B cell (primary cell): Measurements from ENCODE around the gene ETV3L. TPM values are rescaled to one million over a fixed set of nuclear protein-coding genes. Genes with fewer than 3 reads are reported as not detected.

Source experiments
- ATAC-seq: fragments of 200-7000 bp; cut with Tn5 transposase; one replicate; pipeline ENCODE4 v1.10.0; 2021; ENCODE audit warnings: low read depth, mild to moderate bottlenecking, moderate number of reproducible peaks, moderate library complexity
- CTCF ChIA-PET: fragments of 350-600 bp; sonication (Branson Sonifier 250); formaldehyde crosslinking; loops from one replicate; lab custom pipeline; 2021; ENCODE audit warnings: antibody characterized with exemption, inconsistent platforms; lab: Charles Lee
- POLR2A ChIA-PET: fragments of 350-600 bp; sonication (Branson Sonifier 250); formaldehyde crosslinking; loops from one replicate; lab custom pipeline; 2021; ENCODE audit warnings: antibody characterized with exemption; lab: Charles Lee
- DNase-seq: peaks from one replicate; pipeline ENCODE4 v3.0.0; 2013
- H2AFZ ChIP-seq: 2 replicates; pipeline ENCODE4 v1.6.1; 2012; ENCODE audit warnings: mild to moderate bottlenecking, low read depth, low read length; ENCODE audit not compliant: insufficient read depth, poor library complexity, severe bottlenecking
- H3K27ac ChIP-seq, 2 donors: 1 replicate in 1 of 2; 2 replicates in 1 of 2; pipeline ENCODE4 v1.5.1; 2012 to 2013; ENCODE audit warnings: low read length in 2 of 2, mild to moderate bottlenecking in 2 of 2, moderate library complexity in 1 of 2
- H3K27me3 ChIP-seq, 4 experiments: fragments of 200-600 bp in 1 of 4; sonication (generic) in 1 of 4; replicated peaks in 1 of 4; 1 replicate in 2 of 4; 2 replicates in 2 of 4; pipeline versions ENCODE4 v1.6.1 to v1.7.0; 2013 to 2016; ENCODE audit warnings: low read length in 3 of 4, mild to moderate bottlenecking in 2 of 4, mixed read lengths in 1 of 4, moderate library complexity in 1 of 4; ENCODE audit not compliant: insufficient read depth in 4 of 4, control insufficient read depth in 3 of 4; ENCODE audit errors: control extremely low read depth in 1 of 4
- H3K36me3 ChIP-seq, 2 experiments: replicated peaks in 1 of 2; 1 replicate in 1 of 2; 2 replicates in 1 of 2; pipeline versions ENCODE4 v1.6.1 to v1.7.1; 2013; ENCODE audit warnings: low read length in 1 of 2; ENCODE audit not compliant: insufficient read depth in 2 of 2, control insufficient read depth in 1 of 2; ENCODE audit errors: control extremely low read depth in 1 of 2, extremely low read depth in 1 of 2
- H3K4me1 ChIP-seq, 2 donors: fragments of 200-600 bp in 1 of 2; sonication (generic) in 1 of 2; 1 replicate in 1 of 2; 2 replicates in 1 of 2; pipeline versions ENCODE4 v1.5.1 to v1.6.1; 2013 to 2017; ENCODE audit warnings: low read length in 2 of 2; ENCODE audit not compliant: control insufficient read depth in 2 of 2, insufficient read depth in 2 of 2
- H3K4me2 ChIP-seq: replicated peaks from 2 replicates; pipeline ENCODE3; 2012; ENCODE audit warnings: mild to moderate bottlenecking, low read depth, low read length; ENCODE audit not compliant: poor library complexity, severe bottlenecking
- H3K4me3 ChIP-seq, 5 experiments: fragments of 200-600 bp in 1 of 5; sonication (generic) in 1 of 5; 1 replicate in 3 of 5; 2 replicates in 2 of 5; pipeline versions ENCODE4 v1.5.1 to v1.7.0; 2011 to 2016; ENCODE audit warnings: low read length in 4 of 5, mild to moderate bottlenecking in 4 of 5, low read depth in 2 of 5, control low read depth in 1 of 5, moderate library complexity in 1 of 5; ENCODE audit not compliant: insufficient read depth in 1 of 5; ENCODE audit errors: control extremely low read depth in 1 of 5, extremely low read depth in 1 of 5
- H3K79me2 ChIP-seq: fragments of 200-600 bp; sonication (generic); one replicate; pipeline ENCODE4 v1.6.0; 2016; ENCODE audit warnings: low read length; ENCODE audit not compliant: control insufficient read depth, insufficient read depth
- H3K9ac ChIP-seq: fragments of 200-600 bp; sonication (generic); 2 replicates; pipeline ENCODE4 v1.6.1; 2017; ENCODE audit warnings: mild to moderate bottlenecking, low read length, moderate library complexity
- H3K9me3 ChIP-seq, 3 donors: one replicate each; pipeline versions ENCODE4 v1.6.1 to v1.7.1; 2013; ENCODE audit warnings: low read length in 2 of 3; ENCODE audit not compliant: control insufficient read depth in 2 of 3, insufficient read depth in 1 of 3; ENCODE audit errors: control extremely low read depth in 1 of 3
- H4K20me1 ChIP-seq: 2 replicates; pipeline ENCODE4 v1.6.0; 2012; ENCODE audit warnings: mild to moderate bottlenecking, low read length; ENCODE audit not compliant: insufficient read depth, control insufficient read depth, poor library complexity, severe bottlenecking
- H3K27ac Mint-ChIP-seq: one replicate; pipeline ENCODE4 v1.8.0; 2021; ENCODE audit warnings: mixed read lengths
- H3K27me3 Mint-ChIP-seq: one replicate; pipeline ENCODE4 v1.8.0; 2021; ENCODE audit warnings: mixed read lengths
- H3K4me1 Mint-ChIP-seq: one replicate; pipeline ENCODE4 v1.8.0; 2021; ENCODE audit warnings: mixed read lengths
- H3K4me3 Mint-ChIP-seq: one replicate; pipeline ENCODE4 v1.8.0; 2021; ENCODE audit warnings: mixed read lengths
- H3K9me3 Mint-ChIP-seq: one replicate; pipeline ENCODE4 v1.8.0; 2022; ENCODE audit warnings: mixed read lengths; ENCODE audit not compliant: insufficient read depth
- EZH2 ChIP-seq: IDR thresholded peaks from 2 replicates; pipeline ENCODE4 v1.6.1; 2012; ENCODE audit warnings: borderline replicate concordance, low read depth, mild to moderate bottlenecking, moderate library complexity, low read length; ENCODE audit not compliant: insufficient read depth, poor library complexity, severe bottlenecking
- WGBS: methylation state at CpG from one replicate; pipeline ENCODE4 v1.1.5; 2013; ENCODE audit warnings: missing lambda C conversion rate; ENCODE audit not compliant: insufficient coverage; 5-methylcytosine and 5-hydroxymethylcytosine counted together
- intact Hi-C: fragments of 100-400 bp; cut with micrococcal nuclease; formaldehyde crosslinking; loops from one replicate; pipeline ENCODE4 v1.10.0; 2022
- polyA plus RNA-seq: library from polyadenylated mRNA; depleted of rRNA; stranded (reverse); fragments of >200 nt; gene quantifications from 2 replicates; pipeline ENCODE4 v1.2.3, GENCODE V29; 2012
- total RNA-seq, 2 donors: library from RNA; stranded (reverse); fragments of 120-200 nt in 1 of 2; gene quantifications; 1 replicate in 1 of 2; 2 replicates in 1 of 2; pipeline versions ENCODE4 v1.2.3 to v1.2.4, GENCODE V29; 2013 to 2022
- TF ChIP-seq, protein P1 (sequence below): fragments of 200-600 bp; IDR thresholded peaks from one replicate; pipeline ENCODE4 v1.8.0; 2022; ENCODE audit warnings: antibody characterized with exemption, mild to moderate bottlenecking

ETV3L gene
- total and polyA plus RNA-seq, 2 donors (not counting 1 experiment from before 2014, with no cell fraction given) = not detected

DNA sequence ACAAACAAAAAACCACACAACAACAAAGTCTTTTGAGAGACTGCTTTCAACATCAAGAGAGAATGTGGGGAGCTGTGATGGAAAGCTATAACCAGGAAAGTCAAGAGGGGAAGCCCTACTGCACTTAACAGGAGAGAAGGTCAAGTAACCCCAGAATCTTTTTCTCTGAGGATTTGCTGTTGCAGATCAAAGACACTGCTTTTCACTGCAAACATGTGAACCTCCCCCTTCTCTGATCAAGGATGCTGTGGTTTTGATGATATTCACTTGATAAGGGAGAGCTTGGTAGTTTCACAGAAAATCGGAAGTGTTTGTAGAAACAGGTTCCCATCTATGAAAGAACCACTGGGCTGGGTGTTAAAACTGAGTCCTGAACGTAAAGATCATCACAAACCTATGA lies 33.8 kb upstream of the ETV3L start:
- no peak overlapping the region for H2AFZ ChIP-seq
- peaks cover 31% of the 10 kb centered on the region for H3K79me2 ChIP-seq
- DNase-seq (no peak), ATAC-seq (no peak)
- no peaks in the 10 kb centered on the region for H3K27me3 ChIP-seq
- Mint-ChIP-seq H3K27ac (no peak overlapping the region), H3K9me3 (no peaks in the 10 kb centered on the region), H3K4me1 (peaks cover 33% of the 10 kb centered on the region), H3K4me3 (no peak overlapping the region), H3K27me3 (no peaks in the 10 kb centered on the region)
- no CpG with 5 or more reads among the region's 2 CpGs for WGBS
- ChIA-PET POLR2A (no interaction called here), CTCF (interaction anchor here (0.9 to 1.4 kb wide), 2 partner anchors 27 to 43 kb away, joined by 4 to 5 read pairs; no protein-coding TSS in a partner anchor)
- H3K4me3 ChIP-seq = no peak overlapping the region
- H3K36me3 ChIP-seq = peaks cover 26 to 57% of the 10 kb centered on the region in 2 experiments
- intact Hi-C loops = no loop called here
- TF ChIP-seq EZH2 = no peak
- TF ChIP-seq, protein P1, sequence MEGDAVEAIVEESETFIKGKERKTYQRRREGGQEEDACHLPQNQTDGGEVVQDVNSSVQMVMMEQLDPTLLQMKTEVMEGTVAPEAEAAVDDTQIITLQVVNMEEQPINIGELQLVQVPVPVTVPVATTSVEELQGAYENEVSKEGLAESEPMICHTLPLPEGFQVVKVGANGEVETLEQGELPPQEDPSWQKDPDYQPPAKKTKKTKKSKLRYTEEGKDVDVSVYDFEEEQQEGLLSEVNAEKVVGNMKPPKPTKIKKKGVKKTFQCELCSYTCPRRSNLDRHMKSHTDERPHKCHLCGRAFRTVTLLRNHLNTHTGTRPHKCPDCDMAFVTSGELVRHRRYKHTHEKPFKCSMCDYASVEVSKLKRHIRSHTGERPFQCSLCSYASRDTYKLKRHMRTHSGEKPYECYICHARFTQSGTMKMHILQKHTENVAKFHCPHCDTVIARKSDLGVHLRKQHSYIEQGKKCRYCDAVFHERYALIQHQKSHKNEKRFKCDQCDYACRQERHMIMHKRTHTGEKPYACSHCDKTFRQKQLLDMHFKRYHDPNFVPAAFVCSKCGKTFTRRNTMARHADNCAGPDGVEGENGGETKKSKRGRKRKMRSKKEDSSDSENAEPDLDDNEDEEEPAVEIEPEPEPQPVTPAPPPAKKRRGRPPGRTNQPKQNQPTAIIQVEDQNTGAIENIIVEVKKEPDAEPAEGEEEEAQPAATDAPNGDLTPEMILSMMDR = no peak
- H3K4me2 ChIP-seq = no peak overlapping the region
- H3K4me1 ChIP-seq = peaks cover 15 to 18% of the 10 kb centered on the region in 2 donors
- H3K27ac ChIP-seq = no peak overlapping the region
- H3K9ac ChIP-seq = no peak overlapping the region
- H3K9me3 ChIP-seq = no peaks in the 10 kb centered on the region
- H4K20me1 ChIP-seq = peaks cover 30% of the 10 kb centered on the region

- H3K27ac ChIP-seq = no peak overlapping the region
- H3K4me1 ChIP-seq = peaks cover 15 to 17% of the 10 kb centered on the region in 2 donors
- H3K79me2 ChIP-seq = peaks cover 31% of the 10 kb centered on the region
- WGBS = no CpG with 5 or more reads among the region's 2 CpGs
- H4K20me1 ChIP-seq = peaks cover 28% of the 10 kb centered on the region
- no peak overlapping the region for H2AFZ ChIP-seq
- DNase-seq (no peak), ATAC-seq (no peak)
- no peak overlapping the region for H3K9ac ChIP-seq
- peaks cover 27 to 64% of the 10 kb centered on the region in 2 experiments for H3K36me3 ChIP-seq
- Mint-ChIP-seq H3K9me3 (no peaks in the 10 kb centered on the region), H3K4me3 (no peak overlapping the region), H3K4me1 (peaks cover 30% of the 10 kb centered on the region), H3K27ac (no peak overlapping the region), H3K27me3 (no peaks in the 10 kb centered on the region)
- no peak for TF ChIP-seq EZH2
- TF ChIP-seq, protein P1 = no peak
- intact Hi-C loops = no loop called here
- H3K4me3 ChIP-seq = no peak overlapping the region
- H3K9me3 ChIP-seq = no peaks in the 10 kb centered on the region
- ChIA-PET POLR2A (no interaction called here), CTCF (interaction anchor here (0.9 to 1.4 kb wide), 2 partner anchors 28 to 42 kb away, joined by 4 to 5 read pairs; no protein-coding TSS in a partner anchor)
- H3K4me2 ChIP-seq = no peak overlapping the region
- H3K27me3 ChIP-seq = no peaks in the 10 kb centered on the region
Measured at GRCh38 chr1:157132616-157133167, 33.1 kb upstream of the ETV3L start.
